ENCODE measurements around the gene FUCA2.

Gene FUCA2

DNA sequence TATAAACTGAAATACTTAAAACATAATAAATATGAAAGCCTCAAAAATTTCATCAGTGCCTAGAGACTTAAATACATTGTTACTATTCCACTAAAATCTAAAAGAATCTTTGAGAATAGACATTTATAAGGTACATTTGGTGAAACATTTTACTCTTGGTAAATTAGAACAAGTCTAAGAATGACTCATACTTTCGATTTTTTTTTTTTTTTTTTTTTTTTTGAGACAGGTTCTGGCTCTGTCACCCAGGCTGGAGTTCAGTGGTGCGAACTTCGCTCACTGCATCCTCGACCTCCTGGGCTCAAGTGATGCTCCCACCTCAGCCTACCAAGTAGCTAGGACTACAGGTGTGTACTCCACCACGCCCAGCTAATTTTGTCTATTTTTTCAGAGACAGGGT is 6.4 kb downstream of the FUCA2 start:
- no CpG with 5 or more reads among the region's 5 CpGs for WGBS (ENCODE audit: extremely low coverage, insufficient coverage, low lambda C conversion rate)
- no peaks in the 10 kb centered on the region for H3K79me1 ChIP-seq (ENCODE audit: low read length)
- H3K9ac ChIP-seq (ENCODE audit: low read length) = no peak overlapping the region
- no peaks in the 10 kb centered on the region for H3K4me1 ChIP-seq (ENCODE audit: control insufficient read depth, low read depth, low read length)
- no peak overlapping the region for H2BK120ac ChIP-seq (ENCODE audit: low read depth, low read length)
- DNase-seq = no peak
- H2AK5ac ChIP-seq (ENCODE audit: low read length) = no peak overlapping the region
- no peak overlapping the region for H2BK5ac ChIP-seq (ENCODE audit: low read length)
- H4K8ac ChIP-seq (ENCODE audit: low read depth, low read length) = no peak overlapping the region
- H3K4me3 ChIP-seq (ENCODE audit: low read length) = no peak overlapping the region
- no peak overlapping the region for H3K18ac ChIP-seq (ENCODE audit: low read length)
- H2BK15ac ChIP-seq (replicated peaks; ENCODE audit: low read depth) = no peak overlapping the region
- no peak overlapping the region for H3K23ac ChIP-seq (ENCODE audit: low read length)
- no peak overlapping the region for H3K27ac ChIP-seq (ENCODE audit: low read depth, low read length)
- H3K79me2 ChIP-seq (ENCODE audit: control insufficient read depth, insufficient read depth, low read length) = no peaks in the 10 kb centered on the region
- H3K56ac ChIP-seq (ENCODE audit: low read length) = no peak overlapping the region
- peaks cover 3% of the 10 kb centered on the region for H3K36me3 ChIP-seq (ENCODE audit: control insufficient read depth, insufficient read depth, low read length)
- no peak overlapping the region for H4K5ac ChIP-seq (ENCODE audit: low read length)
- no peak overlapping the region for H3K4ac ChIP-seq (ENCODE audit: low read depth, low read length)
- H3K27me3 ChIP-seq (ENCODE audit: insufficient read depth, low read length, poor library complexity) = no peaks in the 10 kb centered on the region
- H3K4me2 ChIP-seq (ENCODE audit: low read length) = no peak overlapping the region

DNA sequence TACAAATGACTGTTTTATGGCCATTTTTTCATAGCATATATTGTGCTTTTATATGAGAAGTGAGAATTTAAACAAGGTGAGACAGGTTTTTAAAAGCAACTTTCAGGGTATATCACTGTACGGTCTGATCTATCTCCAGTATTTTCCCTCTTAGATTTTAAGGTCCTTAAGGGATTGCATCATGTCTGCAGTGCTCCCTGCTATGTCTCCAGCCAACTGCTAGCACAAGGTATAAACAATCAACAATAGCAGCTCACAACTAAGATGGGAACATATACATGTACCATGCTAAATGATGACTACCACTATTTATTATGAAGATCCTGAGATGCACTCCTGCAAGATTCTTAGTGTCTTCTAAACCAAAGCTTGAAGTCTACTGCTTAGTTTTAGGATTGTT is 7.2 kb downstream of the FUCA2 start:
- Histone ChIP-seq H3K9ac (ENCODE audit: low read length) (no peak overlapping the region), H2AK5ac (ENCODE audit: low read length) (no peak overlapping the region), H4K8ac (ENCODE audit: low read depth, low read length) (no peak overlapping the region), H2BK120ac (ENCODE audit: low read depth, low read length) (no peak overlapping the region), H3K4ac (ENCODE audit: low read depth, low read length) (no peak overlapping the region), H3K56ac (ENCODE audit: low read length) (no peak overlapping the region), H2BK15ac (replicated peaks; ENCODE audit: low read depth) (no peak overlapping the region), H3K79me1 (ENCODE audit: low read length) (no peaks in the 10 kb centered on the region), H3K36me3 (ENCODE audit: control insufficient read depth, insufficient read depth, low read length) (peaks cover 3% of the 10 kb centered on the region), H2BK5ac (ENCODE audit: low read length) (no peak overlapping the region), H3K18ac (ENCODE audit: low read length) (no peak overlapping the region), H3K27me3 (ENCODE audit: insufficient read depth, low read length, poor library complexity) (no peaks in the 10 kb centered on the region), H3K4me3 (ENCODE audit: low read length) (no peak overlapping the region), H4K5ac (ENCODE audit: low read length) (no peak overlapping the region), H3K4me1 (ENCODE audit: control insufficient read depth, low read depth, low read length) (no peaks in the 10 kb centered on the region), H3K23ac (ENCODE audit: low read length) (no peak overlapping the region), H3K4me2 (ENCODE audit: low read length) (no peak overlapping the region), H3K79me2 (ENCODE audit: control insufficient read depth, insufficient read depth, low read length) (no peaks in the 10 kb centered on the region), H3K27ac (ENCODE audit: low read depth, low read length) (no peak overlapping the region)
- no peak for DNase-seq
- no CpG with 5 or more reads among the region's 1 CpG for WGBS (ENCODE audit: extremely low coverage, insufficient coverage, low lambda C conversion rate)

DNA sequence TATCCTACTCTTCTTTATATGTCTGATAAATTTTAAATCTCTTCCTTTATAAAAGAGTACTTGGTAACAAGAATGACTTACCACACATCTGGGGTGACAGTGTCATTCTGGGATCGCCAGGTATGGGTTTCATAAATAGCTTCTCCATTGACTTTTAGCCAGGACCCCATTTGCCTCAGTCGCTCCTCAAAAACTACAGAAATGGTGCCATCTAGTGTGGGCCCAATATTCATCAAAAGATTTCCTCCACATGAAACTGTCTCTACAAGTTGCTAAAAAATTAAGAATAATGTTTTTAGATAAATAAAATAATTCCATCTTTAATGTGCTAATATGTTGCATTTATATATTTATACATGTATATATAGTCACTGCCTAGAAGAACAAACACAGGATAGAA is 9.7 kb downstream of the FUCA2 start:
- H3K27me3 ChIP-seq (ENCODE audit: insufficient read depth, low read length, poor library complexity) = no peaks in the 10 kb centered on the region
- H2BK5ac ChIP-seq (ENCODE audit: low read length) = no peak overlapping the region
- no peak overlapping the region for H3K27ac ChIP-seq (ENCODE audit: low read depth, low read length)
- no peak overlapping the region for H4K5ac ChIP-seq (ENCODE audit: low read length)
- no CpG with 5 or more reads among the region's 2 CpGs for WGBS (ENCODE audit: extremely low coverage, insufficient coverage, low lambda C conversion rate)
- H3K4me1 ChIP-seq (ENCODE audit: control insufficient read depth, low read depth, low read length) = no peaks in the 10 kb centered on the region
- no peak overlapping the region for H3K4me2 ChIP-seq (ENCODE audit: low read length)
- no peak overlapping the region for H3K4me3 ChIP-seq (ENCODE audit: low read length)
- no peak overlapping the region for H2BK120ac ChIP-seq (ENCODE audit: low read depth, low read length)
- H2BK15ac ChIP-seq (replicated peaks; ENCODE audit: low read depth) = no peak overlapping the region
- H3K18ac ChIP-seq (ENCODE audit: low read length) = no peak overlapping the region
- no peak overlapping the region for H3K4ac ChIP-seq (ENCODE audit: low read depth, low read length)
- no peaks in the 10 kb centered on the region for H3K79me1 ChIP-seq (ENCODE audit: low read length)
- H3K79me2 ChIP-seq (ENCODE audit: control insufficient read depth, insufficient read depth, low read length) = no peaks in the 10 kb centered on the region
- no peak for DNase-seq
- H3K9ac ChIP-seq (ENCODE audit: low read length) = no peak overlapping the region
- H3K56ac ChIP-seq (ENCODE audit: low read length) = no peak overlapping the region
- no peak overlapping the region for H4K8ac ChIP-seq (ENCODE audit: low read depth, low read length)
- peaks cover 3% of the 10 kb centered on the region for H3K36me3 ChIP-seq (ENCODE audit: control insufficient read depth, insufficient read depth, low read length)
- no peak overlapping the region for H3K23ac ChIP-seq (ENCODE audit: low read length)
- no peak overlapping the region for H2AK5ac ChIP-seq (ENCODE audit: low read length)

DNA sequence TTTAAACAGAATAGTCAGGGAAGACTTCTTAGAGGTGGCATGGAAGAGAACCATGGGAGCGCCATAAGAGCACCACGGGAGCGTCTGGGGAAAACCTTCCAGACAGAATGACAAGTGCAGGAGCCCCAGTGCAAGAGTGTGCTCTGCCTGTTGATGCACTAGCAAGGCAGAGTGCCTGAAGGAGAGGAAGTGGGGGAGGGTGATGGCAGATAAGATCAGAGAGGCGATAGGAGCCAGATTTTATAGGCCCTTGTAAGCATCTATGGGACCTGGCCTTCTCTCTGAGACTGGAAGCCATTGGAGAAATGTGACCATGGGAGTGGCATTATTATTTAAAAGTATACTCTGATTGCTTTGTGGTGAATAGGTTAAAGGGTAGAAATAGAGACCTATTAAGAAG is 13.1 kb downstream of the FUCA2 start:
- Histone ChIP-seq H2BK5ac (ENCODE audit: low read length) (no peak overlapping the region), H3K27me3 (ENCODE audit: insufficient read depth, low read length, poor library complexity) (no peaks in the 10 kb centered on the region), H3K4me3 (ENCODE audit: low read length) (no peak overlapping the region), H3K4me2 (ENCODE audit: low read length) (no peak overlapping the region), H3K79me2 (ENCODE audit: control insufficient read depth, insufficient read depth, low read length) (no peaks in the 10 kb centered on the region), H3K9ac (ENCODE audit: low read length) (no peak overlapping the region), H3K79me1 (ENCODE audit: low read length) (no peaks in the 10 kb centered on the region), H4K8ac (ENCODE audit: low read depth, low read length) (no peak overlapping the region), H4K5ac (ENCODE audit: low read length) (no peak overlapping the region), H3K4me1 (ENCODE audit: control insufficient read depth, low read depth, low read length) (no peaks in the 10 kb centered on the region), H3K18ac (ENCODE audit: low read length) (no peak overlapping the region), H3K56ac (ENCODE audit: low read length) (no peak overlapping the region), H2BK15ac (replicated peaks; ENCODE audit: low read depth) (no peak overlapping the region), H2BK120ac (ENCODE audit: low read depth, low read length) (no peak overlapping the region), H2AK5ac (ENCODE audit: low read length) (no peak overlapping the region), H3K4ac (ENCODE audit: low read depth, low read length) (no peak overlapping the region), H3K36me3 (ENCODE audit: control insufficient read depth, insufficient read depth, low read length) (no peaks in the 10 kb centered on the region), H3K23ac (ENCODE audit: low read length) (no peak overlapping the region), H3K27ac (ENCODE audit: low read depth, low read length) (no peak overlapping the region)
- peak; percentile 79 for DNase-seq
- no CpG with 5 or more reads among the region's 4 CpGs for WGBS (ENCODE audit: extremely low coverage, insufficient coverage, low lambda C conversion rate)

DNA sequence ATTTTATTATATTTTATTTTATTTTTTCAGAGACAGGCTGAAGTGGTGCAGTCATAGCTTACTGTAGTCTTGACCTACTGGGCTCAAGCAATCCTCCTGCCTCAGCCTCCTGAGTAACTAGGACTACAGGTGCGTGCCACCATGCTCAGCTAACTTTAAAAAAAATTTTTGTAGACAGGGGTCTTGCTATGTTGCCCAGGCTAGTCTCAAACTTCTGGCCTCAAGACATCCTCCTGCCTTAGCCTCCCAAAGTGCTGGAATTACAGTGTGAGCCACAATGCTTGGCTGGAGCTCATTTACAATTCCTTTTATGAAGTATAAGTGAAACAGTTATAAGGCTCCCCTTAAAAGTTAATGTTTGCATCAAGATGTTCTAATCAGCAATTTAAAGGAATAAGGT is 14.5 kb downstream of the FUCA2 start:
- Histone ChIP-seq H3K18ac (ENCODE audit: low read length) (no peak overlapping the region), H3K27ac (ENCODE audit: low read depth, low read length) (no peak overlapping the region), H4K8ac (ENCODE audit: low read depth, low read length) (no peak overlapping the region), H3K79me1 (ENCODE audit: low read length) (no peaks in the 10 kb centered on the region), H3K4me2 (ENCODE audit: low read length) (no peak overlapping the region), H3K4ac (ENCODE audit: low read depth, low read length) (no peak overlapping the region), H2BK5ac (ENCODE audit: low read length) (no peak overlapping the region), H3K27me3 (ENCODE audit: insufficient read depth, low read length, poor library complexity) (no peaks in the 10 kb centered on the region), H3K36me3 (ENCODE audit: control insufficient read depth, insufficient read depth, low read length) (no peaks in the 10 kb centered on the region), H2BK120ac (ENCODE audit: low read depth, low read length) (no peak overlapping the region), H3K4me1 (ENCODE audit: control insufficient read depth, low read depth, low read length) (no peaks in the 10 kb centered on the region), H2BK15ac (replicated peaks; ENCODE audit: low read depth) (no peak overlapping the region), H2AK5ac (ENCODE audit: low read length) (no peak overlapping the region), H3K79me2 (ENCODE audit: control insufficient read depth, insufficient read depth, low read length) (no peaks in the 10 kb centered on the region), H3K56ac (ENCODE audit: low read length) (no peak overlapping the region), H3K4me3 (ENCODE audit: low read length) (no peak overlapping the region), H4K5ac (ENCODE audit: low read length) (no peak overlapping the region), H3K9ac (ENCODE audit: low read length) (no peak overlapping the region), H3K23ac (ENCODE audit: low read length) (no peak overlapping the region)
- no CpG with 5 or more reads among the region's 1 CpG for WGBS (ENCODE audit: extremely low coverage, insufficient coverage, low lambda C conversion rate)
- DNase-seq = no peak

DNA sequence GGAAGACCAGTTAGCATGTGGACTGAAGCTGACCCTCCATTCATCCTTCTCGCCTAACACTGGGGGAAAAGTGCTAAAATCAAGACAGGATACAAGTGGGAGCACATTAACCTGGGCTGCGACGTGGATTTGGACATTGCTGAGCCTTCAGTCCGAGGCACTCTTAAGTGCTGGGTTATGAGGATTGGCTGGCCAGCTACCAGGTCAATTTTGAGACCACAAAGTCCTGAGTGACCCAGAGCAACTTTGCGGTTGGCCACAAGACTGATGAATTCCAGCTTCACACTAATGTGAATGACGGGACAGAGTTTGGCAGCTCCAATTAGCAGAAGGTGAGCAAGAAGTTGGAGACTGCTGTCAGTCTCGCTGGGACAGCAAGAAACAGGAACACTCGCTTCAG is 20.7 kb downstream of the FUCA2 start:
- H3K4ac ChIP-seq (ENCODE audit: low read depth, low read length) = no peak overlapping the region
- H3K18ac ChIP-seq (ENCODE audit: low read length) = no peak overlapping the region
- no peak overlapping the region for H4K8ac ChIP-seq (ENCODE audit: low read depth, low read length)
- no peaks in the 10 kb centered on the region for H3K79me1 ChIP-seq (ENCODE audit: low read length)
- H3K23ac ChIP-seq (ENCODE audit: low read length) = no peak overlapping the region
- no peak overlapping the region for H3K4me3 ChIP-seq (ENCODE audit: low read length)
- DNase-seq = no peak
- no peak overlapping the region for H3K9ac ChIP-seq (ENCODE audit: low read length)
- H4K5ac ChIP-seq (ENCODE audit: low read length) = no peak overlapping the region
- no peak overlapping the region for H3K27ac ChIP-seq (ENCODE audit: low read depth, low read length)
- no peaks in the 10 kb centered on the region for H3K27me3 ChIP-seq (ENCODE audit: insufficient read depth, low read length, poor library complexity)
- no peaks in the 10 kb centered on the region for H3K79me2 ChIP-seq (ENCODE audit: control insufficient read depth, insufficient read depth, low read length)
- no peak overlapping the region for H2BK120ac ChIP-seq (ENCODE audit: low read depth, low read length)
- H2AK5ac ChIP-seq (ENCODE audit: low read length) = no peak overlapping the region
- H3K4me2 ChIP-seq (ENCODE audit: low read length) = no peak overlapping the region
- H3K4me1 ChIP-seq (ENCODE audit: control insufficient read depth, low read depth, low read length) = no peaks in the 10 kb centered on the region
- no peak overlapping the region for H2BK15ac ChIP-seq (replicated peaks; ENCODE audit: low read depth)
- no peak overlapping the region for H3K56ac ChIP-seq (ENCODE audit: low read length)
- WGBS (ENCODE audit: extremely low coverage, insufficient coverage, low lambda C conversion rate) = no CpG with 5 or more reads among the region's 8 CpGs
- no peaks in the 10 kb centered on the region for H3K36me3 ChIP-seq (ENCODE audit: control insufficient read depth, insufficient read depth, low read length)
- H2BK5ac ChIP-seq (ENCODE audit: low read length) = no peak overlapping the region
